HG03558 (cell line): Measurements from ENCODE around the gene KBTBD2.
"Not testable (repeated sequence)": the region's sequence is repeated elsewhere in the genome, so short reads cannot be mapped to it uniquely, and the experiment has no call there.

Source experiments
- ATAC-seq: cut with Tn5 transposase; IDR thresholded peaks from one replicate; pipeline ENCODE4 v1.9.1; 2021; ENCODE audit warnings: moderate number of reproducible peaks; ENCODE audit not compliant: unreplicated experiment; ENCODE audit errors: extremely low read depth

KBTBD2 gene

GRCh38 chr7:32891043-32891799 lies at the start of gene KBTBD2:
Gene KBTBD2 (minus strand): TSS chr7:32891760. CDS start chr7:32879604, 12,156 bp downstream.
- ATAC-seq: peak; percentile 35

GRCh38 chr7:32941181-32941580 lies 49.6 kb upstream of the KBTBD2 start:
- no peak for ATAC-seq

- no peak for ATAC-seq
Observed at GRCh38 chr7:32937344-32938174, 46.0 kb upstream of the KBTBD2 start.

- no peak for ATAC-seq
Observed at GRCh38 chr7:32936689-32937088, 45.1 kb upstream of the KBTBD2 start.

- ATAC-seq: no peak
Observed at GRCh38 chr7:32935558-32935957, 44.0 kb upstream of the KBTBD2 start.

GRCh38 chr7:32930378-32930777 lies 38.8 kb upstream of the KBTBD2 start:
- no peak for ATAC-seq

- ATAC-seq: no peak
Observed at GRCh38 chr7:32929430-32930143, 38.0 kb upstream of the KBTBD2 start.

GRCh38 chr7:32928785-32929298 lies 37.3 kb upstream of the KBTBD2 start:
- no peak for ATAC-seq

- no peak for ATAC-seq
Observed at GRCh38 chr7:32921896-32922295, 30.3 kb upstream of the KBTBD2 start.

GRCh38 chr7:32916994-32917393 lies 25.4 kb upstream of the KBTBD2 start:
- not testable (repeated sequence) for ATAC-seq

GRCh38 chr7:32916006-32916405 lies 24.4 kb upstream of the KBTBD2 start:
- ATAC-seq: no peak

GRCh38 chr7:32915041-32915536 lies 23.5 kb upstream of the KBTBD2 start:
- ATAC-seq: no peak

- no peak for ATAC-seq
Observed at GRCh38 chr7:32914184-32914583, 22.6 kb upstream of the KBTBD2 start.

- no peak for ATAC-seq
Observed at GRCh38 chr7:32910195-32910594, 18.6 kb upstream of the KBTBD2 start.

GRCh38 chr7:32905175-32905662 lies 13.7 kb upstream of the KBTBD2 start:
- ATAC-seq: no peak

GRCh38 chr7:32901629-32902028 lies 10.1 kb upstream of the KBTBD2 start:
- ATAC-seq: no peak

GRCh38 chr7:32900433-32900995 lies 9.0 kb upstream of the KBTBD2 start:
- no peak for ATAC-seq

- ATAC-seq: not testable (repeated sequence)
Observed at GRCh38 chr7:32897376-32897775, 5.8 kb upstream of the KBTBD2 start.

GRCh38 chr7:32896564-32897347 lies 5.2 kb upstream of the KBTBD2 start:
- no peak for ATAC-seq
